Activated naive CD8-positive, alpha-beta T cell treated with anti-CD3 and anti-CD28 coated beads, Interleukin-2, amount 50 U/mL, for 24 hours (primary cell): ENCODE results near the gene ANKRD37.

Experiments
- ATAC-seq: fragments of 150-1000 bp; cut with Tn5 transposase; one replicate; pipeline ENCODE4 v1.10.0; 2021
- DNase-seq: peaks from one replicate; pipeline ENCODE4 v3.0.0; 2021
- H3K27ac Mint-ChIP-seq: one replicate; pipeline ENCODE4 v1.8.0; 2021; ENCODE audit warnings: mild to moderate bottlenecking, mixed read lengths
- H3K27me3 Mint-ChIP-seq: one replicate; pipeline ENCODE4 v1.8.0; 2021; ENCODE audit warnings: mixed read lengths
- H3K36me3 Mint-ChIP-seq: one replicate; pipeline ENCODE4 v1.8.0; 2021; ENCODE audit warnings: low read depth, mixed read lengths
- H3K4me1 Mint-ChIP-seq: one replicate; pipeline ENCODE4 v1.8.0; 2021; ENCODE audit warnings: mixed read lengths
- H3K4me3 Mint-ChIP-seq: one replicate; pipeline ENCODE4 v1.8.0; 2021; ENCODE audit warnings: mild to moderate bottlenecking, moderate library complexity, mixed read lengths
- H3K9me3 Mint-ChIP-seq: one replicate; pipeline ENCODE4 v1.8.0; 2021; ENCODE audit warnings: mixed read lengths

ANKRD37 gene

DNA sequence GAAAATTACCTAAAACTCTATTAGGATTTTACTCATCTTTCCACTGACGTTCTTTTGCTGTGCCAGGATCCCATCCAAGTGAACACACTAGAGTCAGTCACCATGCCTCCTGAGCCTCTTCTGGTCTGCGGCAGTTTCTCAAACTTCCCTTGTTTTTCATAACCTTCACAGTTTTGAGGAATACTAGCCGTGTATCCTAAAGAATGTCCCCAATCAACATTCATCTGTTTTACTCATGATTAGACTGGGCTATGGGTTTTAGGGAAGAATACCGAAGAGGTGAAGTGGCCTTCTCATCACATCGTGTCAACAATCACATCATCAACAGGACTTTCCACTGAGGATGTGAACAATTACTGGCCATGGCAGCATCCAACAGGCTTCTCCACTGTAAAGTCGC is 5.7 kb upstream of the ANKRD37 start:
- ATAC-seq (no peak), DNase-seq (no peak)
- Mint-ChIP-seq H3K36me3 (no peaks in the 10 kb centered on the region), H3K27ac (no peak overlapping the region), H3K27me3 (peaks cover 2% of the 10 kb centered on the region), H3K9me3 (no peaks in the 10 kb centered on the region), H3K4me3 (no peak overlapping the region), H3K4me1 (peaks cover 24% of the 10 kb centered on the region)

DNA sequence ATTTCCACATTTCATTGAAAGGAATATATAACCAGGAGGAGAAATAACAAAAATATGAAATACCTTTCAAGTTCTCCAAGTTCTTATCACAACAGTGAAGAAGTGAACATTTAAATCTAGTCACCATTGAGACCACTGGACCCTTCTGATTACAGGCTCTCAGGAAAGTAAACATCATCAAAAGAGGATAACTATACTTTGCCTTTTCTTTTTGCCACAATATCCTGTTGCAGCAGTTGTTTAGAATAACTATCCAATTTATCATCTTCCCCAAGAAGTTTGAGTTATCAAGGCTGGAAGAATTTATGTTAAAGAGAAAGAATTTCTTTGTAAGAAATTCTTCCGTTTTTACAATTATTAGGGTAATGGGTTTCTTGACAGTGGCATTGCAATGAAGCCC is 4.5 kb upstream of the ANKRD37 start:
- Mint-ChIP-seq H3K4me3 (no peak overlapping the region), H3K4me1 (peaks cover 28% of the 10 kb centered on the region), H3K36me3 (peaks cover under 1% of the 10 kb centered on the region), H3K27me3 (no peaks in the 10 kb centered on the region), H3K9me3 (no peaks in the 10 kb centered on the region), H3K27ac (no peak overlapping the region)
- no peak for ATAC-seq
- no peak for DNase-seq

DNA sequence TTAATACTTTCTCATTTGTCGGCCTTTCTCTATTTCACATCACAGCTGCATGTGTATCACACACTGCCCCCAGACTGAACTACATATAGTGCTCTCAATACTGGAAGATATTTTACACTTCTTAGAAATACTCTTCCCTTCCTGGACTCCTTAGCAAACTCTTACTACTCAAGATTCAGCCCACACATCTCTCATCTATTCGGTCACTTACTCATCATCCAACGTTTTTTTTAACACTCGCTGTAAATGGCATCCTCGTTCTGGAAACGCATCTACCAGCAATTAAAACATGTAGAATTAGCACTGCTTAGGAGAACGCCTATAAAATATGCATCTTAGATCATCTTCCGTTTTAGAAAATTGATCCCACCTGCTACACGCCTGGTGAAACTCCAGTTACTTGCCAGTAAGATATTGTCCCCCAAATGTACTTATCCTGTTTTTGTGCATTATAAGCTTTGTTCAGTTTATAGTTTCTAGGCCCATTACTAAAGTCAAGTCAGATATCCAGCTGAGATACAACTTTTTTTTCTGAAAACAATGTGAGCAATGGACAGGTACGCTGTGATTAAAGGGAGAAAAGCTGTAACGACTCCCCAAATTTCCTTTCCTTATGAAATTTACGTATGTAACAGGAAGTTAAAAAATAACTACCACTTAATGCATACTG is 1.9 kb upstream of the ANKRD37 start:
- ATAC-seq (peak; percentile 56), DNase-seq (no peak)
- H3K27ac Mint-ChIP-seq = peak overlapping the region; percentile 97
- H3K36me3 Mint-ChIP-seq = peaks cover 10% of the 10 kb centered on the region
- no peaks in the 10 kb centered on the region for H3K27me3 Mint-ChIP-seq
- H3K4me1 Mint-ChIP-seq = peaks cover 41% of the 10 kb centered on the region
- H3K4me3 Mint-ChIP-seq = peak overlapping the region; percentile 91
- H3K9me3 Mint-ChIP-seq = no peaks in the 10 kb centered on the region

DNA sequence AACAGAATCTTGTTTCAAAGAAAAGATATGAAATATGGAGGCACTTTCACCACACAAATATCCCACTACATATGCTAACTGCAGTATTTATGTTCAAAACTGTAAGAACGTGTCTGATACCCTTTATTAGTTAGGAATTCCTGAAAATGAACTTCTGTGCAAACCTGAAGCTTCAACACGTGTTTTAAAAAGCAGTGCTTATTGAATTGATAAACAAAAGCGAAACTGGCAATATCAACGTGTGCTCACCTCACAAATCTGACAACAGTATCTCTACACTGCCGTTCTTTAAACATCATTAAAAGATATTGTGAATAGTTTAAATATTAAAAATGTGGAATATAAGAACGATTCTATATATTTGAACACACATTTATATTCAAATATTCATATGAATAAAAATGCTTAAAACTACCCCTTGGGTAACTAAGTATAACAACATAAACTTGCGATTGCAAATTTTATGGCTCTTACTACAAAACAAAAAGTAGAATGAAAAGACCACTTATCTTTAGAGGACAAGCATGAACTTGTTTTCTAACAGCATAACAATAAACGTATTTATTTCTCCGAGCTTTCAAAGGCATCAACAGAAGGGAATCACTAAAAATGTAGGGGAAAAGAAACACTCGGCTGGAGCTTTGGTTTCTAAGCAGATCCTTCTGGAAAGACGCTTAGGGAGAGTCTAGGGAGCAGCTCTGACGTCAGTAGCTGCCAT is 1.2 kb upstream of the ANKRD37 start, which contains the start of gene LRP2BP:
Gene LRP2BP, minus strand, starts transcription at position 687 of the 718 bp plus-strand sequence. CDS start 17,738 bp downstream, outside the sequence.
- DNase-seq (no peak), ATAC-seq (no peak)
- peak within 1 kb of the TSS; percentile 91 for H3K4me3 Mint-ChIP-seq
- no peaks in the 10 kb centered on the region for H3K9me3 Mint-ChIP-seq
- H3K27me3 Mint-ChIP-seq = no peaks in the 10 kb centered on the region
- peaks cover 41% of the 10 kb centered on the region for H3K4me1 Mint-ChIP-seq
- peaks cover 14% of the 10 kb centered on the region for H3K36me3 Mint-ChIP-seq
- H3K27ac Mint-ChIP-seq = peak within 1 kb of the TSS; percentile 97

DNA sequence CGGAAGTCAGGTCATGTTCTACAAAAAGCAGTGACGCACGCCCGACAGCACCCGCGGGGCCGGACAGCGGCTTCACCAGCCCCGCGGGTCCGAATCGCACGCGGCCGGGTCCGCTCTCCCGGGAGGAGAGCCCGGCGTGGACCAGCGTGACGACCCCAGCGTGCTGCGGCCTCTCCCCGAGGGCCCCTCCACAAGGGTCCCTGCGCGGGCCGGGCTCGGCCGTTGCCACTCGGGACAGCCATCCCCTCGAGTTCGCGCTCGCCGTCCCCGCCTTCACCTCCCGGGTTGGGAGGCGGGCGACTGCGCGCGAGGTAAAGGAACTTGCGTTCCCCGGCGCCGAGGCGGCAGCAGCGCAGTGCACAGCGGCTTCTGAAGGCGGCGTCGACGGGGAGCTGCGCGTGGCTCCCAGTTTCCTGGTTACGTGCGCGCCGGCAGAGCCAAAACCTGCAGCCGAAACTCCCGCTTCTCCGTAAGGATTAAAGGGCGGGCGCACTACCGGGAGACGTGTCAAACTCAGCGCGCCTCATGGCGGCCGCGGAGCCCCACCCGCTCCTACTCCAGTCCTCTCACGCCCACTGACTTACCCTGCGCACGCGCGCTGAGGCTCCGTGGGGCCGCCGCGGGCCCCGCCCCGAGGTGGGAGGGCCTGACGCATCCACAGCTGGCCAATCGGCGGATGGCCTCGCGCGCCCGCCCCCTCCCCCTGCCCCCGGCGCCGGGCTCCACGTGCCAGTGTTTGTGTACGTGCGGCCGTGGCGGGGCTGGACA is 501 bp upstream of the ANKRD37 start:
- H3K36me3 Mint-ChIP-seq = peaks cover 16% of the 10 kb centered on the region
- peak overlapping the region; percentile 91 for H3K4me3 Mint-ChIP-seq
- H3K27me3 Mint-ChIP-seq = no peaks in the 10 kb centered on the region
- peak overlapping the region; percentile 97 for H3K27ac Mint-ChIP-seq
- DNase-seq (peak; percentile 96), ATAC-seq (peak; percentile 85)
- H3K4me1 Mint-ChIP-seq = peaks cover 41% of the 10 kb centered on the region
- H3K9me3 Mint-ChIP-seq = no peaks in the 10 kb centered on the region

DNA sequence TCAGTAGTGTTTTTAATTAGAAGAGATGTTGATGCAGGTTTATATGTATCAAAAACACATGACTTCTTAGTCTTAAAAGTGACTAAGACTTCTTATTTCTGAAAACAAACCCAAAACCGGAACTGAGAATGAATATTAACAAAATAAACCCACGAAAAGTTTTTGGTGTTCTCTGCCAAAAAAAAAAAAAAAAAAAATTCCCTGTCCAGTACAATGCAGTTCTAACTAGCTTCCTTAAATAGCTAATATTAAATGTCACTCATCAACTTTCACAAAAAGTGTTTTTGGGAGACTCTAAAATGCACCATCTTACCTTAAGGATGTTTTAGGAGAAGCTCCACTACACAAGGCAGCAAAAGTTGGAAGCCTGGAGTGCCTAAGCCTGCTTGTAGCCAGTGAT is 2.0 kb downstream of the ANKRD37 start:
- no peaks in the 10 kb centered on the region for H3K9me3 Mint-ChIP-seq
- H3K27me3 Mint-ChIP-seq = no peaks in the 10 kb centered on the region
- H3K36me3 Mint-ChIP-seq = peaks cover 18% of the 10 kb centered on the region
- DNase-seq (no peak), ATAC-seq (no peak)
- peaks cover 33% of the 10 kb centered on the region for H3K4me1 Mint-ChIP-seq
- no peak overlapping the region for H3K27ac Mint-ChIP-seq
- no peak overlapping the region for H3K4me3 Mint-ChIP-seq

DNA sequence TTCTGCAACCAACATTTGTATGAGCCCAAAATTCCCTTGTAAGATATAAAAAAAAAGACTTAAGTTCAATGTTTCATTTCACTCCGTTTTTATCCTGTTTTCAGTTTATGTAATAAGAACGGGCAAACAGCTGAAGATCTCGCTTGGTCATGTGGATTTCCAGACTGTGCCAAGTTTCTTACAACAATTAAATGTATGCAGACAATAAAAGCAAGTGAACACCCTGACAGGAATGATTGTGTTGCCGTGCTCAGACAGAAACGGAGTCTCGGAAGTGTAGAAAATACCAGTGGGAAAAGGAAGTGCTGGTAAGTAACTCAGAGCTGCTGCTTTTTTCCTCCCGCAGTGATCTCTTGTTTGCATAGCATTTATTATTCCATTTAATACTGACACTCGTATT is 2.8 kb downstream of the ANKRD37 start:
- no peaks in the 10 kb centered on the region for H3K27me3 Mint-ChIP-seq
- peaks cover 26% of the 10 kb centered on the region for H3K4me1 Mint-ChIP-seq
- no peaks in the 10 kb centered on the region for H3K9me3 Mint-ChIP-seq
- ATAC-seq = no peak
- H3K36me3 Mint-ChIP-seq = peaks cover 18% of the 10 kb centered on the region
- no peak overlapping the region for H3K4me3 Mint-ChIP-seq
- no peak for DNase-seq
- no peak overlapping the region for H3K27ac Mint-ChIP-seq

DNA sequence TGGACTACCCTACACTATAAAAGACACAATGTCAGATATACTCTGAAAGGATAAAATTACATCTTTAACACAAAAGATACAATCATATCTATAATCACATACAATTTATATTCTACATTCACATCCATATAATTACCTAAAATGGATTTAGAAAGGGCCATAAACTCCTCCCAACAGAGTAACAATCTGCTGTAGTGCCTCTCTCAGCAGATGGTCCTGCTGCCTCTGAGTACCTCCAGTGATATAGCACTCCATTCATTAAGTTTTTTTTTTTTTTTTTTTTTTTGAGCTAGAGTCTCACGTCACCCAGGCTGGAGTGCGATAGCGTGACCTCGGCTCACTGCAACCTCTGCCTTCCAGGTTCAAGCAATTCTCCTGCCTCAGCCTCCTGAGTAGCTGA is 7.4 kb downstream of the ANKRD37 start:
- Mint-ChIP-seq H3K27ac (no peak overlapping the region), H3K9me3 (no peaks in the 10 kb centered on the region), H3K36me3 (peaks cover 22% of the 10 kb centered on the region), H3K4me1 (no peaks in the 10 kb centered on the region), H3K27me3 (no peaks in the 10 kb centered on the region), H3K4me3 (no peak overlapping the region)
- DNase-seq (no peak), ATAC-seq (no peak)

DNA sequence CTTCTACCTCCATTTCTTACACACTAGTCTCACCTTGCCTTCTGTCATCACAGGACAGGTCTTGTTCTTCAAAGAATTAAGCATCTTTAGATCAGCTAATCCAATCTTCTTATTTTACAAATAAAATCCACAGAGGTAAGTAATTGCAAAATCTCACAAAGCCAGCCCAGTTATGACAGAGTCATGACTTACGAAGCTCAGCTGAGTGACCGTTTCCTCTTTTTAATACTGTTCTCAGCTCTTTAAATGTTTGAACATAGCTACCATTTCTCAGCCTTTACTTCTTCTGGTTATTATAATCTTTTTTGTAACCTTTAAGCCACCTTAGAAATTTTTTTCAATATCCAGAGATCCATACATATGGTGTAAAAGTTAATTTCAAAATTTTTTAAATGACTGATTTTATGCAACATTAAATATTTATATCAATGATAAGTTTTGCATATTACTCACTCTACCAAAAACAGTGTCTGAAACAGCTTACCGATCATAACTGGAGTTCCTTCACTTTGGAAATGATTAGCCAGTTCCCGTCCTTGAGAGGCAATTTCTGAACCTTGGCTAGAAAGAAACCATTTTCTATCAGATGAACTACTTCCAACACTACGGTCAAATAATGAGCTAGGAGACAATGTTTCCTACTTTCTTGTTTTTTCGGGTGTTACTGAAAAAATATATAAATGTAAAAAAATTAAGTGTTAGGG is 8.8 kb downstream of the ANKRD37 start:
- H3K27ac Mint-ChIP-seq = no peak overlapping the region
- H3K27me3 Mint-ChIP-seq = no peaks in the 10 kb centered on the region
- H3K36me3 Mint-ChIP-seq = peaks cover 23% of the 10 kb centered on the region
- H3K9me3 Mint-ChIP-seq = no peaks in the 10 kb centered on the region
- H3K4me1 Mint-ChIP-seq = no peaks in the 10 kb centered on the region
- DNase-seq = no peak
- ATAC-seq = no peak
- H3K4me3 Mint-ChIP-seq = no peak overlapping the region

DNA sequence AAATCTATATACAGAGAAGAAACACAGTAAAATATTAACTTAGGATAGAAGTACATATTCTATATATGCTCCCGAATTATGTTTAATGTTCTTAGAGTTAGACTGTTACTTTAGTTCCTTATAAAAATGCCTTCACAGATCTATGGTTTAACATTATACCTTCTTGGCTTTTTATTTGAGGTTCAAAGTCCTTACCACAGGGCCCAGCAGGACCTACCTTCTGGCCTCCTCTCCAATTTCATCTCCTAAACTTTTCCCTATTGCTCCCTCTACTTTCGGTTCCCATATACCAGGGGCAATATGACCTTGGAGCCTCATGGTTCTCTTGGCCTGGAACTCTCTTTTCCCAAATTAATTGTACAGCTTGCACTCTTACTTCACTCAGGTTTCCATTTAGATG is 11.8 kb downstream of the ANKRD37 start:
- H3K4me1 Mint-ChIP-seq = no peaks in the 10 kb centered on the region
- H3K36me3 Mint-ChIP-seq = peaks cover 24% of the 10 kb centered on the region
- no peak overlapping the region for H3K4me3 Mint-ChIP-seq
- DNase-seq (no peak), ATAC-seq (no peak)
- H3K9me3 Mint-ChIP-seq = no peaks in the 10 kb centered on the region
- H3K27ac Mint-ChIP-seq = no peak overlapping the region
- H3K27me3 Mint-ChIP-seq = no peaks in the 10 kb centered on the region

DNA sequence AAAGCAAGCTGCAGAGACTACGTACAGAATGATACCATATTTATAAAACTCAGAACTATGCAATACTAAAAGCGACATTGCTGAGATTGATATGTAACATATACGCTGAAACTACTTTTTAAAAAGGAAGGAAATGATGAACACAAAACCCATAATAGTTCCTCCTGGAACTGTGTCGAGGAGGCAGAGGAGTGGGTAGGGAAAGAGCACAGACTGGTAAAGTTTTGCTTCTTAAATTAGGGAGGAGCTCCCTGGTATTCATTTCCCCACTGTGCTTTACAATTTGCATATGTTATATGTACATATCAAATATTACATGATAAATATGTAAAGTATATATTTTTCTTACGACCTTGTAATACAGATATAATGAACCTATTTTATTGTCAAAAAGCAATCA is 15.2 kb downstream of the ANKRD37 start:
- peaks cover 25% of the 10 kb centered on the region for H3K36me3 Mint-ChIP-seq
- no peaks in the 10 kb centered on the region for H3K27me3 Mint-ChIP-seq
- ATAC-seq (no peak), DNase-seq (no peak)
- H3K4me1 Mint-ChIP-seq = no peaks in the 10 kb centered on the region
- no peak overlapping the region for H3K27ac Mint-ChIP-seq
- no peak overlapping the region for H3K4me3 Mint-ChIP-seq
- H3K9me3 Mint-ChIP-seq = no peaks in the 10 kb centered on the region

DNA sequence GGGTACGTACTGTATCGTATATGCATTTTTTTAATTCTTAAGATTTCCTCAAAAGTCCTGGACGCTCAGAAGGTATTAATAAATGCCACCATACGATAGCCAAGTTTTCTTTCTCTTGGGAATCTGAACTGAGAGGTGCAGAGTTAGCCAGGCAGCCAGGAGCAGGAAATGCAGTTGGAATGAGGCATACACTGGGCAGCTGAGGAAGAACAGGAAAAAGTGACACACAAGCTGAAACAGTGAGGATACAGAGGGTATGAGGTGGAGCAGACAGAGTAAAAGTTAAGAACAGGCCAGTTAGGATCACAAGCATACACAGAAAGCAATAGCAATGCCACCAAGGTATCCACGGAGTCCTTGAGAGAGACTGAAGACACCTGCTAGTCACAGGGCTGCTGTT is 15.8 kb downstream of the ANKRD37 start:
- H3K27ac Mint-ChIP-seq = no peak overlapping the region
- peaks cover 29% of the 10 kb centered on the region for H3K36me3 Mint-ChIP-seq
- no peak overlapping the region for H3K4me3 Mint-ChIP-seq
- ATAC-seq (no peak), DNase-seq (no peak)
- H3K4me1 Mint-ChIP-seq = no peaks in the 10 kb centered on the region
- no peaks in the 10 kb centered on the region for H3K27me3 Mint-ChIP-seq
- no peaks in the 10 kb centered on the region for H3K9me3 Mint-ChIP-seq

DNA sequence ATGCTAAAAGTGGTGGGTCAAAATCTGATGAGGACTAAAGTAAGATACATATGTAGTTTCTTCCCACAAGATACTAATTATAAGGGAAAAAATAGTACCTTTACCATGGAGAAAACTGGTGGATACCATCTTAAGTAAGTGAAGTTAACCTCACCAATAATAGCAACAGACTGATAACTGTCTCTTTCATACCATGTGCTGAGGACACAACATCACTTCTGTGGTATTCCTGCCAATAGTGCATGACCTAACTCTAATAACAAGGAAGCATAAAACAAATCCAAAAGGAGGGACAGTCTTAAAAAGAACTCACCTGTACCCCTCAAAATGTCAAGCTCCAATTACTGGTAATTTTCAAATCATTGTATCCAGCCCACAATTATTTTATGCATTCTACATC is 20.3 kb downstream of the ANKRD37 start:
- ATAC-seq = no peak
- Mint-ChIP-seq H3K27me3 (no peaks in the 10 kb centered on the region), H3K4me3 (no peak overlapping the region), H3K9me3 (no peaks in the 10 kb centered on the region), H3K36me3 (peaks cover 28% of the 10 kb centered on the region), H3K4me1 (peaks cover 6% of the 10 kb centered on the region), H3K27ac (no peak overlapping the region)
- DNase-seq = no peak

DNA sequence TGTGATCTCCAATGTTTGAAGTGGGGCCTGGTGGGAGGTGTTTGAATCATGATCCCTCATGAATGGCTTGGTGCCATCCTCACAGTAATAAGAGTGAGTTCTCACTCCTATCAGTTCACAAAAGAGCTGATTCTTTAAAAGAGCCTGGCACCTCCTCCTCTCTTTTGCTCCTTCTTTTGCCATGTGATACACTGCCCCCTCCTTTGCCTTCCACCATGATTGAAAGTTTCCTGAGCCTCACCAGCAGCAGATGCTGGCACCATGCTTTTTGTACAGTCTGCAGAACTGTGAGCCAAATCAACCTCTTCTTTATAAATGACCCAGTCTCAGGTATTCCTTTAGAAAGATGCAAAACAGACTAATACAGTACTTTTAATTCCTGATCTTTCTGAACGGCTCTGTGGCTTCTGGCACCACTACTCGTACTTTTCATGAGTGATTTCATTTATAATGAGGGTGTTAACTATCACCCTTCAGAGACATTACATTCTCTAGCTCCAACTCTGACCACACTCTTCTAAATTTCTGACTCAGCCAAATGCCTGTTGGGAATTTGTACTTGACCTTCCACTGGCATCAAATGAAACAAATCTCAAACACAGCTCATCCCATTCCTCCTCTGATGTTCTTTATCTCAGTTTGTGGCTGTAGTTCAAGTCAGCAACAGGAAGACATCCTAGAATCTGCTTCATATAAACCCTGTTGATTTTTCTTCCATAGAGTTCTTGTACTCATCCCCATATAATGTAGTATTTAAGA is 24.9 kb downstream of the ANKRD37 start:
- Mint-ChIP-seq H3K4me1 (peaks cover 28% of the 10 kb centered on the region), H3K9me3 (no peaks in the 10 kb centered on the region), H3K27ac (no peak overlapping the region), H3K36me3 (peaks cover 25% of the 10 kb centered on the region), H3K27me3 (no peaks in the 10 kb centered on the region), H3K4me3 (no peak overlapping the region)
- ATAC-seq (no peak), DNase-seq (no peak)
